Measurements from ENCODE around the gene DPF3.

Gene DPF3

GRCh38 chr14:72883961-72884360 lies 9.9 kb downstream of the DPF3 start:
- TF ChIP-seq, protein P1, sequence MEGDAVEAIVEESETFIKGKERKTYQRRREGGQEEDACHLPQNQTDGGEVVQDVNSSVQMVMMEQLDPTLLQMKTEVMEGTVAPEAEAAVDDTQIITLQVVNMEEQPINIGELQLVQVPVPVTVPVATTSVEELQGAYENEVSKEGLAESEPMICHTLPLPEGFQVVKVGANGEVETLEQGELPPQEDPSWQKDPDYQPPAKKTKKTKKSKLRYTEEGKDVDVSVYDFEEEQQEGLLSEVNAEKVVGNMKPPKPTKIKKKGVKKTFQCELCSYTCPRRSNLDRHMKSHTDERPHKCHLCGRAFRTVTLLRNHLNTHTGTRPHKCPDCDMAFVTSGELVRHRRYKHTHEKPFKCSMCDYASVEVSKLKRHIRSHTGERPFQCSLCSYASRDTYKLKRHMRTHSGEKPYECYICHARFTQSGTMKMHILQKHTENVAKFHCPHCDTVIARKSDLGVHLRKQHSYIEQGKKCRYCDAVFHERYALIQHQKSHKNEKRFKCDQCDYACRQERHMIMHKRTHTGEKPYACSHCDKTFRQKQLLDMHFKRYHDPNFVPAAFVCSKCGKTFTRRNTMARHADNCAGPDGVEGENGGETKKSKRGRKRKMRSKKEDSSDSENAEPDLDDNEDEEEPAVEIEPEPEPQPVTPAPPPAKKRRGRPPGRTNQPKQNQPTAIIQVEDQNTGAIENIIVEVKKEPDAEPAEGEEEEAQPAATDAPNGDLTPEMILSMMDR (IDR thresholded peaks at IDR 0.05) = no peak

DNA sequence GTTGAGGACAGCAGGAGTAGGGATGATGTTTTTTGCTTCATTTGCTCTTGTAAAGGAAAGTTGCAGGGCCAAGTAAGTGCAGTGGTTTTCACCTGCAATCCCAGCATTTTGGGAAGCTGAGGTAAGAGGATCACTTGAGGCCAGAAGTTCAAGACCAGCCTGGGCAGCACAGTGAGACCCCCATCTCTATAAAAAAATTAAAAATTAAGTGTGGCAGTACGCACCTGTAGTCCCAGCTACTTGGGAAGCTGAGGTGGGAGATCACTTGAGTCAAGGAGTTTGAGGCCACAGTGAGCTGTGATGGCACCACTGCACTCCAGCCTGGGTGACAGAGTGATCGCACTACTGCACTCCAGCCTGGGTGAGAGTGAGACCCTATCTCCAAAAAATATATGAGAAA lies 10.8 kb downstream of the DPF3 start:
- TF ChIP-seq, protein P1 (IDR thresholded peaks at IDR 0.05) = no peak

DNA sequence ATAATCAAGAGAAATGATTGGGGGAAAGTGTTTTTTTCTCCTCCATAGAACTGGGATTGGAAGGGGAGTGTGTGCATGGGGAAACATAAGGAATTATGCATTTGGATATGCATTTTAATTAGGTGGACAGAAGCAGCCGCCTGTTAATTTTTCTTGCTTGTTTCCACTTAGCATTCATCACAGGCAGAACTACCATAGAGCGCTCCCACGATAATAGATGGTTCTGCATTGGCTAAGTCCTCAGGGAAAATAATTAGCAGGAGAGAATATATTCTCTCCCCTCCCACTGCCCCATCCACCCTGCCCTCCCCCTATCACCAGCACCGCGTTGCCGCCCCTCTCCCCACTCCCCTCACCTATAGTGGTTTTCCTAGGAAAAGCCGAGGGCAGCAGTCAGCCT lies 11.4 kb downstream of the DPF3 start:
- TF ChIP-seq, protein P1 (IDR thresholded peaks at IDR 0.05) = no peak

GRCh38 chr14:72882047-72882446 lies 11.9 kb downstream of the DPF3 start:
- TF ChIP-seq, protein P1 (IDR thresholded peaks at IDR 0.05) = no peak

DNA sequence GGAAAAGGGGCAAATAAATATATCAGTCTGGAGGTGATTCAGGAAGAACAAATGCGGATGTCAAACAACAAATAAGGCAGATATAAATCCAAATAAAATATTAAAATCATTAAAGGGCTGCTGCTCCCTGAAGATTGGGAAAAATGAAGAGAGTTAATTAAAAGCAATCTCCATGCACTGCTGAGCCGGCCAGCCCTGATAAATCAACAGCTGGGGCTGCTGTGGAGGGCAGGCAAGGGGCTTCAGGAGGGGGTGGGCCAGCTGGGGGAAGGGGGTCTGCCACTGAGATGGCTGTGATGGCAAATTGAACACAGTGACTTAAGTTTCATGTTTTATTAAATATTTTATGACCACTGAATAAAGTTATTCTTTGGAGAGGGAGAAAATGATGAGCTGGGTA lies 12.4 kb downstream of the DPF3 start:
- TF ChIP-seq, protein P1 (IDR thresholded peaks at IDR 0.05) = no peak

DNA sequence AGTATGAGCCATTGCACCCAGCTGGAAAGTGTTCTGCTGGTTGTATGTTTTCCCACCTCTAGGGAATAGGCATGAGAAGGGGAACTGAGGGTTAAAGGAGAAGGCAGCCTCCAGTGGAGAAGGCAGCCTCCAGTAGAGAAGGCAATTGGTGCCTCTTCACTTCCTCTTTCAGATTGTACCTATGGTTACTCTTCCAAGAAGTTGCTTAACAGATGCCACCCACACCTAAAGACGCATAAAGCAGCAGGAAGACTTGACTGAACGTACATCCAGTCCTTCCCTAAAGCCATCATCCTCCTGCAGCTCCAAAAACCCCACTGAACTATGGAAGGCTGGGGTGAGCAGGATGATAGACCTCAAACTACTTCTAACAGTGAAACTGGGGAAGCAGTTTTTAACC lies 13.1 kb downstream of the DPF3 start:
- TF ChIP-seq, protein P1 (IDR thresholded peaks at IDR 0.05) = no peak

- TF ChIP-seq, protein P1 (IDR thresholded peaks at IDR 0.05) = no peak
Measured at GRCh38 chr14:72880164-72880563, 13.7 kb downstream of the DPF3 start.

- TF ChIP-seq, protein P1 (IDR thresholded peaks at IDR 0.05) = no peak
Measured at GRCh38 chr14:72879431-72879830, 14.5 kb downstream of the DPF3 start.

All from LNCAP (cell line).